OCI-LY7 (cell line): ENCODE results near the gene PRR7. TPM values are rescaled to one million over a fixed set of nuclear protein-coding genes. Genes with fewer than 3 reads are reported as not detected.

ENCODE experiments used
- BruUV-seq: library from RNA; stranded (reverse); fragments of 400-500 nt; replicated peaks from 2 replicates; lab custom pipeline; 2021; lab: Mats Ljungman, UMichigan
- CTCF ChIA-PET: fragments of 300-600 bp; sonication (Branson Sonifier 250); formaldehyde crosslinking; loops from one replicate; lab custom pipeline; 2022; ENCODE audit warnings: antibody characterized with exemption; ENCODE audit not compliant: unreplicated experiment; lab: Charles Lee
- POLR2A ChIA-PET: fragments of 300-600 bp; sonication (Branson Sonifier 250); formaldehyde crosslinking; loops from one replicate; lab custom pipeline; 2022; ENCODE audit warnings: antibody characterized with exemption; lab: Charles Lee
- DNase-seq: peaks from one replicate; pipeline ENCODE4 v3.0.0-alpha.2; 2015; ENCODE audit warnings: low spot score
- H2AFZ ChIP-seq: fragments of 200-600 bp; sonication (generic), shearing (Covaris generic); 2 replicates; pipeline ENCODE4 v1.6.1; 2014; ENCODE audit warnings: mild to moderate bottlenecking, antibody characterized with exemption, low read length, moderate library complexity
- H3K27ac ChIP-seq: fragments of 200-600 bp; sonication (generic); 2 replicates; pipeline ENCODE4 v1.5.1; 2014; ENCODE audit warnings: mixed run types, low read depth, mild to moderate bottlenecking, moderate library complexity, low read length, inconsistent platforms; ENCODE audit not compliant: poor library complexity, severe bottlenecking
- H3K36me3 ChIP-seq: fragments of 200-600 bp; sonication (generic); 2 replicates; pipeline ENCODE4 v1.6.1; 2014; ENCODE audit warnings: mild to moderate bottlenecking, antibody characterized with exemption, low read length, moderate library complexity, mixed read lengths; ENCODE audit not compliant: insufficient read depth
- H3K4me1 ChIP-seq: fragments of 200-600 bp; sonication (generic); 2 replicates; pipeline ENCODE4 v1.5.1; 2014; ENCODE audit warnings: mild to moderate bottlenecking, low read length; ENCODE audit not compliant: insufficient read depth, poor library complexity, severe bottlenecking
- H3K4me2 ChIP-seq: fragments of 200-600 bp; sonication (generic); 2 replicates; pipeline ENCODE4 v1.6.1; 2014; ENCODE audit warnings: mild to moderate bottlenecking, low read length
- H3K4me3 ChIP-seq: fragments of 200-600 bp; sonication (generic); 2 replicates; pipeline ENCODE4 v1.5.1; 2014; ENCODE audit warnings: mild to moderate bottlenecking, low read depth, low read length; ENCODE audit not compliant: poor library complexity, severe bottlenecking
- H3K79me2 ChIP-seq: fragments of 200-600 bp; sonication (generic); 2 replicates; pipeline ENCODE4 v1.6.1; 2016; ENCODE audit warnings: low read depth, mild to moderate bottlenecking, low read length, moderate library complexity, mixed read lengths; ENCODE audit not compliant: insufficient read depth
- H3K9me2 ChIP-seq: fragments of 200-600 bp; sonication (generic); 2 replicates; pipeline ENCODE4 v1.6.1; 2016; ENCODE audit warnings: mild to moderate bottlenecking, low read length, mixed read lengths; ENCODE audit not compliant: insufficient read depth
- H3K9me3 ChIP-seq: fragments of 200-600 bp; sonication (generic); 2 replicates; pipeline ENCODE4 v1.6.1; 2014; ENCODE audit warnings: mild to moderate bottlenecking, mixed run types, low read length, mixed read lengths
- H4K20me1 ChIP-seq: fragments of 200-600 bp; sonication (generic); 2 replicates; pipeline ENCODE4 v1.6.1; 2014; ENCODE audit warnings: mild to moderate bottlenecking, antibody characterized with exemption, low read length, moderate library complexity, mixed read lengths; ENCODE audit not compliant: insufficient read depth
- CTCF ChIP-seq: fragments of 200-600 bp; sonication (generic); conservative IDR thresholded peaks from 2 replicates; pipeline ENCODE4 v1.5.1; 2014; ENCODE audit warnings: mild to moderate bottlenecking, antibody characterized with exemption, low read length, moderate library complexity, mixed read lengths
- EZH2phosphoT487 ChIP-seq: fragments of 200-600 bp; sonication (generic); IDR thresholded peaks from 2 replicates; pipeline ENCODE4 v1.6.1; 2018; ENCODE audit warnings: low read depth, borderline replicate concordance, mild to moderate bottlenecking, mixed run types, antibody characterized with exemption, low read length, moderate library complexity, mixed read lengths
- intact Hi-C: fragments of 100-400 bp; cut with micrococcal nuclease; formaldehyde crosslinking; loops from one replicate; pipeline ENCODE4 v1.10.0; 2022; ENCODE audit not compliant: unreplicated experiment
- total RNA-seq, 2 experiments: library from RNA; depleted of rRNA in 1 of 2; stranded (reverse); fragments of >200 nt in 1 of 2; shearing (Covaris generic) in 1 of 2; gene quantifications; 2 replicates each; pipeline ENCODE4 v1.2.3, GENCODE V29; 2014 to 2022

PRR7 gene
- total RNA-seq, 2 experiments from 2014 or later: 12.8 to 13.6 TPM

GRCh38 chr5:177434942-177435738, 11.5 kb upstream of the PRR7 start:
- Histone ChIP-seq H3K36me3 (peaks cover 77% of the 10 kb centered on the region), H3K79me2 (peaks cover under 1% of the 10 kb centered on the region; the same call in 1 of the 2 replicates), H4K20me1 (peaks cover 9% of the 10 kb centered on the region), H3K9me3 (no peaks in the 10 kb centered on the region), H2AFZ (no peak overlapping the region), H3K4me1 (peaks cover 25% of the 10 kb centered on the region), H3K4me2 (no peak overlapping the region), H3K9me2 (no peaks in the 10 kb centered on the region), H3K4me3 (no peak overlapping the region), H3K27ac (no peak overlapping the region)
- ChIA-PET CTCF (no interaction called here), POLR2A (no interaction called here)
- no peak for DNase-seq
- intact Hi-C loops: no loop called here
- no TSS peak for BruUV-seq
- TF ChIP-seq EZH2phosphoT487 (no peak), CTCF (no peak)

GRCh38 chr5:177435847-177436536, 10.6 kb upstream of the PRR7 start:
- Histone ChIP-seq H3K4me1 (peaks cover 16% of the 10 kb centered on the region), H3K79me2 (no peaks in the 10 kb centered on the region), H3K9me2 (no peaks in the 10 kb centered on the region), H3K9me3 (no peaks in the 10 kb centered on the region), H3K27ac (no peak overlapping the region), H3K36me3 (peaks cover 85% of the 10 kb centered on the region), H3K4me3 (no peak overlapping the region), H4K20me1 (peaks cover 9% of the 10 kb centered on the region), H3K4me2 (no peak overlapping the region), H2AFZ (no peak overlapping the region)
- ChIA-PET POLR2A (no interaction called here), CTCF (no interaction called here)
- TF ChIP-seq EZH2phosphoT487 (no peak), CTCF (no peak)
- no TSS peak for BruUV-seq
- no peak for DNase-seq
- intact Hi-C loops: no loop called here
